KMS-11 (cell line): ENCODE measurements around the gene SLC7A1.

Experiments used
- H2AFZ ChIP-seq: fragments of 200-600 bp; sonication (generic); 2 replicates; pipeline ENCODE4 v1.6.1; 2016; ENCODE audit warnings: antibody characterized with exemption, mixed run types, low read depth
- H3K27ac ChIP-seq: fragments of 200-600 bp; sonication (generic); 2 replicates; pipeline ENCODE4 v1.6.1; 2016; ENCODE audit warnings: mild to moderate bottlenecking, mixed run types
- H3K27me3 ChIP-seq: fragments of 200-600 bp; sonication (generic); 2 replicates; pipeline ENCODE4 v1.6.1; 2017; ENCODE audit warnings: mild to moderate bottlenecking, low read depth, mixed run types, moderate library complexity; ENCODE audit not compliant: insufficient read depth
- H3K36me3 ChIP-seq: fragments of 200-600 bp; sonication (generic); 2 replicates; pipeline ENCODE4 v1.6.1; 2017; ENCODE audit warnings: mild to moderate bottlenecking, mixed run types; ENCODE audit not compliant: insufficient read depth
- H3K4me1 ChIP-seq: fragments of 200-600 bp; sonication (generic); 2 replicates; pipeline ENCODE4 v1.6.1; 2016; ENCODE audit warnings: mild to moderate bottlenecking, low read depth, mixed run types; ENCODE audit not compliant: poor library complexity, severe bottlenecking
- H3K4me2 ChIP-seq: fragments of 200-600 bp; sonication (generic); 2 replicates; pipeline ENCODE4 v1.7.0; 2016; ENCODE audit warnings: mild to moderate bottlenecking, mixed run types
- H3K4me3 ChIP-seq: fragments of 200-600 bp; sonication (generic); IDR thresholded peaks from 2 replicates; pipeline ENCODE4 v1.6.1; 2017; ENCODE audit warnings: low read depth, low read length, mixed read lengths; ENCODE audit not compliant: insufficient read depth
- H3K79me2 ChIP-seq: fragments of 200-600 bp; sonication (generic); 2 replicates; pipeline ENCODE4 v1.6.1; 2016; ENCODE audit warnings: low read depth, mixed run types; ENCODE audit not compliant: insufficient read depth
- H3K9ac ChIP-seq: fragments of 200-600 bp; sonication (generic); 2 replicates; pipeline ENCODE4 v1.6.1; 2016; ENCODE audit warnings: mild to moderate bottlenecking, mixed run types
- H4K20me1 ChIP-seq: fragments of 200-600 bp; sonication (generic); 2 replicates; pipeline ENCODE4 v1.6.1; 2016; ENCODE audit warnings: mild to moderate bottlenecking, mixed run types; ENCODE audit not compliant: insufficient read depth
- CTCF ChIP-seq: fragments of 200-600 bp; sonication (generic); conservative IDR thresholded peaks from 2 replicates; pipeline ENCODE4 v1.6.1; 2017; ENCODE audit warnings: low read depth, mild to moderate bottlenecking, antibody characterized with exemption, low read length, moderate library complexity, mixed read lengths

SLC7A1 gene

GRCh38 chr13:29548722-29549121 lies 46.8 kb downstream of the SLC7A1 start:
- no peaks in the 10 kb centered on the region for H3K27me3 ChIP-seq
- no peaks in the 10 kb centered on the region for H3K4me1 ChIP-seq
- no peaks in the 10 kb centered on the region for H3K36me3 ChIP-seq
- H3K27ac ChIP-seq = no peak overlapping the region
- no peak for TF ChIP-seq CTCF
- H3K4me2 ChIP-seq = no peak overlapping the region
- H3K4me3 ChIP-seq = no peak overlapping the region
- H4K20me1 ChIP-seq = no peaks in the 10 kb centered on the region
- H3K9ac ChIP-seq = no peak overlapping the region
- no peak overlapping the region for H2AFZ ChIP-seq
- peaks cover 19% of the 10 kb centered on the region; the same call in 1 of the 2 replicates for H3K79me2 ChIP-seq

GRCh38 chr13:29547153-29547552 lies 48.3 kb downstream of the SLC7A1 start:
- Histone ChIP-seq H2AFZ (no peak overlapping the region), H3K36me3 (no peaks in the 10 kb centered on the region), H3K27me3 (no peaks in the 10 kb centered on the region), H4K20me1 (no peaks in the 10 kb centered on the region), H3K4me1 (no peaks in the 10 kb centered on the region), H3K4me3 (no peak overlapping the region), H3K9ac (no peak overlapping the region), H3K4me2 (no peak overlapping the region), H3K27ac (no peak overlapping the region), H3K79me2 (peaks cover 19% of the 10 kb centered on the region; the same call in 1 of the 2 replicates)
- no peak for TF ChIP-seq CTCF

GRCh38 chr13:29546662-29547061 lies 48.8 kb downstream of the SLC7A1 start:
- no peaks in the 10 kb centered on the region for H3K27me3 ChIP-seq
- H3K4me2 ChIP-seq = no peak overlapping the region
- H3K4me3 ChIP-seq = no peak overlapping the region
- H3K9ac ChIP-seq = no peak overlapping the region
- no peak overlapping the region for H2AFZ ChIP-seq
- H3K4me1 ChIP-seq = no peaks in the 10 kb centered on the region
- TF ChIP-seq CTCF = no peak
- no peaks in the 10 kb centered on the region for H4K20me1 ChIP-seq
- H3K27ac ChIP-seq = no peak overlapping the region
- peaks cover 19% of the 10 kb centered on the region; the same call in 1 of the 2 replicates for H3K79me2 ChIP-seq
- no peaks in the 10 kb centered on the region for H3K36me3 ChIP-seq

- Histone ChIP-seq H3K27me3 (no peaks in the 10 kb centered on the region), H4K20me1 (no peaks in the 10 kb centered on the region), H3K27ac (no peak overlapping the region), H3K79me2 (peaks cover 19% of the 10 kb centered on the region; the same call in 1 of the 2 replicates), H3K4me1 (no peaks in the 10 kb centered on the region), H3K4me2 (no peak overlapping the region), H2AFZ (no peak overlapping the region), H3K4me3 (no peak overlapping the region), H3K9ac (no peak overlapping the region), H3K36me3 (no peaks in the 10 kb centered on the region)
- TF ChIP-seq CTCF = no peak
These were observed 49.5 kb downstream of the SLC7A1 start for GRCh38 chr13:29545988-29546387.
